Left ventricle myocardium inferior (tissue), 1 donor: ENCODE data around the gene TENT5C. TPM values are rescaled to one million over a fixed set of nuclear protein-coding genes. Genes with fewer than 3 reads are reported as not detected.

ENCODE experiments used
- DNase-seq: peaks from one replicate; pipeline ENCODE4 v3.0.0-alpha.2; 2020
- H3K27ac ChIP-seq: fragments of 200-600 bp; replicated peaks from 2 replicates; pipeline ENCODE4 v1.8.0; 2021
- H3K27me3 ChIP-seq: fragments of 200-600 bp; 2 replicates; pipeline ENCODE4 v1.8.0; 2021; ENCODE audit warnings: low read depth
- H3K36me3 ChIP-seq: fragments of 200-600 bp; 2 replicates; pipeline ENCODE4 v1.8.0; 2021
- H3K4me1 ChIP-seq: fragments of 200-600 bp; 2 replicates; pipeline ENCODE4 v1.8.0; 2021
- H3K4me3 ChIP-seq: fragments of 200-600 bp; 2 replicates; pipeline ENCODE4 v1.8.0; 2021; ENCODE audit warnings: mild to moderate bottlenecking, moderate library complexity
- H3K9me3 ChIP-seq: fragments of 200-600 bp; replicated peaks from 2 replicates; pipeline ENCODE4 v1.8.0; 2021
- CTCF ChIP-seq: fragments of 200-600 bp; IDR thresholded peaks from 2 replicates; pipeline ENCODE4 v1.8.0; 2021; ENCODE audit warnings: antibody characterized with exemption, mild to moderate bottlenecking, borderline replicate concordance
- intact Hi-C: fragments of 100-400 bp; cut with micrococcal nuclease; formaldehyde crosslinking; loops from one replicate; pipeline ENCODE4 v1.11.0; 2022
- total RNA-seq: library from RNA; stranded (reverse); fragmentation: NEBNext Ultra II Directional; extraction: Animal tissue kit (Norgen Biotek cat#: 25700); gene quantifications from one replicate; pipeline ENCODE4 v1.2.1, GENCODE V29; 2021
- donor health status: DM: no; HTN: yes; CAD: no; lungs with severe emphysema.

TENT5C gene
- total RNA-seq, 1 donor from 2014 or later: 14.9 TPM

GRCh38 chr1:117561071-117561470 is 44.8 kb upstream of the TENT5C start:
- Histone ChIP-seq H3K27me3 (no peaks in the 10 kb centered on the region), H3K4me1 (no peaks in the 10 kb centered on the region), H3K27ac (no peak overlapping the region), H3K9me3 (peaks cover 4% of the 10 kb centered on the region), H3K4me3 (no peak overlapping the region), H3K36me3 (no peaks in the 10 kb centered on the region)
- DNase-seq: no peak
- TF ChIP-seq CTCF: no peak
- intact Hi-C loops: no loop called here

GRCh38 chr1:117561551-117561950 is 44.3 kb upstream of the TENT5C start:
- Histone ChIP-seq H3K36me3 (no peaks in the 10 kb centered on the region), H3K27ac (no peak overlapping the region), H3K4me3 (no peak overlapping the region), H3K27me3 (no peaks in the 10 kb centered on the region), H3K4me1 (no peaks in the 10 kb centered on the region), H3K9me3 (peaks cover 4% of the 10 kb centered on the region)
- no peak for DNase-seq
- intact Hi-C loops: no loop called here
- TF ChIP-seq CTCF: no peak

- H3K4me1 ChIP-seq: no peaks in the 10 kb centered on the region
- no peak overlapping the region for H3K4me3 ChIP-seq
- no peak for TF ChIP-seq CTCF
- no peaks in the 10 kb centered on the region for H3K36me3 ChIP-seq
- H3K27ac ChIP-seq: no peak overlapping the region
- intact Hi-C loops: no loop called here
- DNase-seq: no peak
- peaks cover 4% of the 10 kb centered on the region for H3K9me3 ChIP-seq
- H3K27me3 ChIP-seq: no peaks in the 10 kb centered on the region
Observed at GRCh38 chr1:117562581-117563491, 43.0 kb upstream of the TENT5C start.

- Histone ChIP-seq H3K27ac (no peak overlapping the region), H3K9me3 (peaks cover 4% of the 10 kb centered on the region), H3K4me3 (no peak overlapping the region), H3K36me3 (no peaks in the 10 kb centered on the region), H3K4me1 (no peaks in the 10 kb centered on the region), H3K27me3 (no peaks in the 10 kb centered on the region)
- intact Hi-C loops: no loop called here
- DNase-seq: no peak
- no peak for TF ChIP-seq CTCF
Observed at GRCh38 chr1:117563492-117563875, 42.4 kb upstream of the TENT5C start.

- intact Hi-C loops: no loop called here
- no peaks in the 10 kb centered on the region for H3K27me3 ChIP-seq
- no peak for TF ChIP-seq CTCF
Observed at GRCh38 chr1:117564227-117565075, 41.4 kb upstream of the TENT5C start.

More at GRCh38 chr1:117564227-117565075, 41.4 kb upstream of the TENT5C start:
- Histone ChIP-seq H3K4me1 (no peaks in the 10 kb centered on the region), H3K9me3 (no peaks in the 10 kb centered on the region), H3K36me3 (no peaks in the 10 kb centered on the region), H3K27ac (no peak overlapping the region), H3K4me3 (no peak overlapping the region)
- DNase-seq: no peak
